Activated CD4-positive, CD25-positive, alpha-beta regulatory T cell (primary cell): ENCODE results near the gene SH2D6.

Source experiments
- DNase-seq, 4 experiments: peaks; one replicate each; lab custom pipeline; 2025; lab: John Stamatoyannopoulos, UW

Gene SH2D6

DNA sequence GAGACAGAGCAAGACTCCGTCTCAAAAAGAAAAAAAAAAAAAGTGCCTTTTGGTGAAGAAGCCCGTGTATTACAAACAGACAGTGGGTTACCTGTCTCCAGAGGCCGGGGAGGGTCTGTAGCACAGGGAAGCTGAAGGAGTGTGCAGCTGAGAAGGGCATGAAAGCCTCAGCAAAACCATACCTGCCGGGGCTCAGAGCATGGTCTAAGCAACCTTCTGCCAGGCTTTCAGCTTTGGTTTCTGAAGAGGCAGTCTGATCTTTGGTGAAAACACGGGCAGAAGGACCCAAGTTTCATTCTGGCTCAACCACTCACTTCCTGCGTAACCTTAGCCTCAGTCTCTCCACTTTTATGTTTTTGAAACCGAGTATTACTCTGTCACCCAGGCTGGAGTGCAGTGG, 21.5 kb downstream of the SH2D6 start:
- DNase-seq: no peak

DNA sequence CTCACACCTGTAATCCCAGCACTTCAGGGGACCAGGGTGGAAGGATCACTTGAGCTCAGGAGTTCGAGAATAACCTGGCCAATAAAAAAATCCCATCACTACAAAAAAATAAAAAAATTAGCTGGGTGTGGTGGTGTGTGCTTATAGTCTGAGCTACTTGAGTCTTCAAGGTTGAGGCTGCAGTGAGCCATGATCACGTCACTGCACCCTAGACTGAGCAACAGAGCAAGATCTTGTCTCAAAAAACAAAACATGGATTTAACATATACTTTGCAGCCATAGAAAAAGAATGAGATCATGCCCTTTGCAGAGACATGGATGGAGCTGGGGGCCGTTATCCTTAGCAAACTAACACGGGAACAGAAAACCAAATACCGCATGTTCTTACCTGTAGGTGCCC, 22.2 kb downstream of the SH2D6 start:
- no peak for DNase-seq

DNA sequence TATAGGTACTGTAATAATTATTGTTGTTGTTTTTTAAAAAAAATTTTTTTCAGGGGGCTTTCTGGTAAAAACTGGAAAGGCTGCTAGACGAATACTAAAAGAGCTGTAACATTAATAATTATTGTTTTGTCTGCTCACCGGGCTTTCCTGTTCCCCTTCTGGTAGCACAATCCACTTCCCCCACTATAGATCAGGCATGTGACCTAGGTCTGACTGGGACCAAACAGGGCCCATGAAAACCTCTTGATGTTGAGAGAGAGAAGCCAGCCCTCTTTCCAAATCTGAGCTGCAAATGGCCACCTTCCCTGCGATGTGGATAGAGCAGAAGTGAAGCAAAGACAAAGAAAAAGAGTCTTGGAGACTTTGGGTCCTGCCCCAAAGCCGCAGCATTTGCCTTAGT, 23.4 kb downstream of the SH2D6 start:
- DNase-seq: no peak

DNA sequence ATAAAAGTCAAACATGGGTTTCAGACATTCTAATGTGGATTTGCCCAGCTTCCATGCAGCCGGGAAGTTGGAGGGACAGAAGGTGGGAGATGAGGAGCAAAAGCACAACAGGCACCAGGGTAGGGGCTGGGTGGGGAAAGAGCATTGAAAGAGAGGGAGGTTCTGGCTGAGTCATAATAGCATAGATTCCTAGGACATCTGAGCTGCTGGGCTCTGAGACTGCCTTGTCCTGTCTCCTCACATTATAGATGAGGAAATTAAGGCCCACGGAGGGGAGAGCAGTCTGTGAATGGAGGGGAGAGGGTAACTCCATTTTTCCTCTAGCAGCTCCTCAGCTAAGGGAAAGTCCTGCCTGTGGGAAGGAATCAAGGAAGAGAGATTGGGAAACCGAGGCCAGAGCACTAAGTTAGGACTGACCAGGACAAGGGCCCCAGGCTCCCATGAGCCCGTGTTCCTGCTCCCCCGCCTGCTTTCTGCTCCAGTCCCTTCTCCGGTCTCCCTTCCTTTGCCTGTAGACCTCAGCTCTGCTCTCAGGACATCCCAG, 26.2 kb downstream of the SH2D6 start:
- DNase-seq: no peak

DNA sequence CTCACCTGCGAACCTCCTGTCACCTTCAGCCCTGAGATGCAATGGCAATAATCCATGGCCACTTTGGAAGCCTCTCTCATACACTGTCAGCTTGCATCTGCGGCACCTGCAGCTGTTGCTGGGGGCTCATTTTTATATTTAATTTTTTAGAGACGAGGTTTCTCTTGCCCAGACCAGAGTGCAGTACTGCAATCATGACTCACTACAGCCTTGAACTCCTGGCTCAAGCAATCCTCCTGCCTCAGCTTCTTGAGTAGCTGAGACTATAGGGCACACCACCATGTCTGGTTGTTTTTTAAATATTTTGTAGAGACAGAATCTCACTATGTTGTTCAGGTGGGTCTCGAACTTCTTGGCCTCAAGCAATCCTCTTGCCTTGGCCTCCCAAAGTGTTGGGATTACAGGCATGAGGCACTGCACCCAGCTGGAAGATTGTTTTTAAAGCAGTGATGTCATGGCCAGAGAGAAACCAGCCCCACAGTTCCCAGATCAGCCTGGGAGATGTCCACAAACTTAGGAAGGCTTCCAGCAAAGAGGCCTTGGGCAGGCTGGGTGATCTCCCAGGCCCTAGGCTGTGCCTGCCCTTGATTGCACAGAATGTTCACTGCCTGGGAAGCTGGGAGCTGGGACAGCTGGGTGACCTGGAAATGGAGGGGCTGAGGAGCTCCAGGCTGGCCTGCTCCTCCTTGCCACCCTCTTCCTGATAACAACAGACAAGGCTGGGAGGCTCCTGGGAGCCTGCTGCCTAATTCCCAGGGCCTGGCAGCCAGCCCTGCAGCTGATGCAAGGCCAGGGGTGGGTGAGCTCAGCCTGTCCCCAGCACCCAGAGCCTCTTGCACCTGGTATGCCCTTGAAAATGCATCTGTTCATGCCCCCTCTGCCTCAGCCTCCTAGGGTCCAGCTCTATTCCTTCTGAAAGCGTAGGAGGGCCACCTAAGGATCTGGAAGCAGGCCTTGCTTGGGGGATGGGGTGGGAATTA, 27.1 kb downstream of the SH2D6 start:
- DNase-seq: no peak

DNA sequence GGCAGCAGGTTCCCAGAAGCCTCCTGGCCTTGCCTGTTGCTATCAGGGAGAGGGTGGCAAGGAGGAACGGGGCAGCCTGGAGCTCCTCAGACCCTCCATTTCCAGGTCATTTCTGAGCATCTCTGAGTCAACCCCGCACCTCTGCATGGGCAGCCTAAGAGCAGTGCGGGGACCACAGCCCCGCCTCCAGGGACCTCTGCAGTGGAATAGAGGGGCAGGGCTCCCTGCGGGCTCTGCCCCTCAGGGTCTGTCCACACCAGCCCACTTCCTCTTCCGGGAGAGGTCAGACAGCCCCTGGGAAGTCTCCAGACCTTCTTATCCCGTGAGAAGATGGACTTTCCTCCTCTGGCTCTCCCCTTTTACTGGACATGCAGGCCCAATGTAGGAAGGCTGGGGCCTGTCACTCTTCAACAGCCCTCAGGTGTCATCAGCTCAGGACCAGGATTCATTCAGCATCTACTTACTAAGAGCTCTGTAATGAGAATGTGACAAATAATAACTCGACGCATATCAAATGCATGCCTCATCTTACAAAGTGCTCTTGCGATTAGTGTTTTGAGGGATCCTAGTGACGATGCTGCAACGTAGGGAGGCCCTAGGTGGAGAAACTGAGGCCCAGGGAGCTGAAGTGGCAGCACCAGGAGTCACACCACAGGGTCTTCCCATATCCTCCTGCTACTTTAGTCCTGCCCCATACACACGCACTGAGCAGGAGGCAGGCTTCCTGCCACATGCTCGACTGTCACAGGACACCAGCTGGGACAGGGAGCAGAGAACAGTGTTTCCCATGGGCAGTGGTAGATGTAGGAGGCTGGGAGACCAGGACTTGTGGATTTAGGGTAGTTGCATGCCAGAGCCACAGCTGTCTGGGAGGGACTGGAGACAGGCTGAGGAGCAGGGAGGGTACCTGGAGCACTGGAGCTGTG, 28.0 kb downstream of the SH2D6 start:
- DNase-seq: no peak

DNA sequence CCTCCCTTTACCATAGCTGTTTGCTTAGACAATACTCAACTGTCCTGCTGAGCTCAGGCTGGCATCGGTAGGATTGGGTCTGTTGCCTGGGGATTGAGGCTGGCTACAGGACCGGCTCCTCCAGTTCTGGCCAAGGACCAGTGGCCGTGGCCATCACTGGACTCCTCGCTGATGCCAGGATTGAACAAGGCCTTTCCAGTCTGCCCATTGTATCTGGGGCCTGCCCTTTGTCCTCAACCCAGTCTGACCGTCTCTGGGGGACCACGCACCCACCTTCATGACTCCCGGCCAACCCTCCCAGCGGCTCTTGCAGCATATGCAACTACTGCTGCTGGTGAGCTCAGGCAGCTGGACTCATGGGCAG, 28.7 kb downstream of the SH2D6 start:
- DNase-seq: no peak

DNA sequence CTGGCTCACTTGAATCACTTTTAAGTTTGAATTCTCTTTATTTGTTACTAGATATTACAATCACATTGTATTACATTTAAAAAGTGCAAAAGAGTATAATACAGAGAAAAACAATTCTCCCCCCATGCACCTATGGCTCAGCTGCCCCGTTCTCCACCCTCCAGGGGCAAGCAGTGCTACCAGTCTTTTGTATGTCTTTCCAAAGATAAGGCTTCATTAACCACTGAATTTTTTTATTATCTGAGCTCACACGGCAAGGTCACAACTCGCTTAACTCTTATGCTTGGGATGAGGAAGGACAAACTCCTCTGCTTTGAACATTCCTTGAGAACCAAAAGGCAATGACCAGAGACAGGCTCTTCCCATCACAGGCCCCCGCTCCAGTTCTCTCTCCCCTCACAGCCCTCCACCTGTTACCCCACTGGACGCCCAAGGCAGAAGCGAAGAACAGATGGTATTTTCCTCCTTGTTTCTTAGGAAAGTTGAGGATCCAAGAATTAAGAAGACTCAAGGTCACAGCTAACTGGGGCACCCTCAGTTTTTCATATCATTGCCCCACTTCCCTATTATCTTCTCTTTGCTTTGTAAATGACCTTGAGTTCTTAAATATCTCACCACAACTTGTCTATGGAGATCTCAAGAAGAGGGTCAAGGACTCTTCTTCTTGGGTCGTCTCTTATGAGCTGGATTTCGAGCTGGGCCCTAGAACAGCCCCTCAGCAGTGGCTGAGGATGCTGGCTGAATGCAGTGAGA, 30.1 kb downstream of the SH2D6 start:
- DNase-seq: no peak

DNA sequence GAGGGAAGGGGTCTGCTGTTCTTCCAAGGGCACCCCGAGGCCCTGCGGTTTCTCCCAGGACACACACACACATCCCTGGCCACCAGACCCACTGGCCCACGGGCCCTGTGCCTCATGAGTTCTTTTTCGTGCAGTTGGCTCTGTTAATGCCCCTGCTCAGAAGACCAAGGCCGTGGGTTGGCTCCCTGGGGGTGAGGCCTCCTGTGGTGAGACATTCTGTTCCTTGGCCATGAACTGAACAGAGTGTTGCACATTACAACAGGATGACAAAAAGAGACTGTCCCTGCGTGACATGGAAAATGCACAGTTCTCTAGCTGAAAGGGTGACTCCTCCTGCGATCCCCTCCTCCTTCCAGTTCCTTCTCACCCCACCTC, 30.7 kb downstream of the SH2D6 start:
- DNase-seq: no peak

DNA sequence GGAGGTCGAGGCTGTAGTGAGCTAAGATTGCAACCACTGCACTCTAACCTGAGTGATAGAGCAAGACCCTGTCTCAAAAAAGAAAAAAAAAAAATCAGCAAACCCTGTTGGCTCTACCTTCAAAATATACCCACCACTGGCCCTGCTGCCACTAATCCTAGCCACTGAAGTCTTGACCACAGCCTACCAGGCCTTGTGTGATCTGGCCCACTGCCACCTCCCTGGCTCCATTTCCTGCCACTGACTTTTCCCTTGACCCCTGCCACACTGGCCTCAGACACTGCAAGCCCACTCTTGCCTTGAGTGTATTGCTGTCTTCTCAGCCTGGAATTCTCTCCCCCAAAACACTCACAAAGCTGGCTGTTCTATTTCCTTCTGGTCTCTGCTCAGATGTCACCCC, 33.7 kb downstream of the SH2D6 start:
- no peak for DNase-seq

DNA sequence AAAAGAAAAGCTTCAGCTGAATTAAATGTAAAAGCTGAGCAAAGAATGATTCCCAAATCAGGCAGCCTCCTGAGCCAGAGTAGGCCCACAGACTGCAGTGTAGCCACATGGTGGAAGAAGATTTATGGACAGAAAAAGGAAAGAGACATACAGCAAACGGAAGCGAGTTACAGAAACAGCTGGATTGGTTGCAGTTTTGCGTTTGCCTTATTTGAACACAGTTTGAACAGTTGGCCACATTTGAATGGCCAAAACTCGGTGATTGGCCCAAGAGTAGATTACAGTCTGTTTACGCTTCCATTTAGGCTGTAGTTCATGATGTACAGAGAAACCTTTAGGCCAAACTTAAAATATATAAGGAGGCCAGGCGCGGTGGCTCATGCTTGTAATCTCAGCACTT, 35.1 kb downstream of the SH2D6 start:
- DNase-seq: no peak

DNA sequence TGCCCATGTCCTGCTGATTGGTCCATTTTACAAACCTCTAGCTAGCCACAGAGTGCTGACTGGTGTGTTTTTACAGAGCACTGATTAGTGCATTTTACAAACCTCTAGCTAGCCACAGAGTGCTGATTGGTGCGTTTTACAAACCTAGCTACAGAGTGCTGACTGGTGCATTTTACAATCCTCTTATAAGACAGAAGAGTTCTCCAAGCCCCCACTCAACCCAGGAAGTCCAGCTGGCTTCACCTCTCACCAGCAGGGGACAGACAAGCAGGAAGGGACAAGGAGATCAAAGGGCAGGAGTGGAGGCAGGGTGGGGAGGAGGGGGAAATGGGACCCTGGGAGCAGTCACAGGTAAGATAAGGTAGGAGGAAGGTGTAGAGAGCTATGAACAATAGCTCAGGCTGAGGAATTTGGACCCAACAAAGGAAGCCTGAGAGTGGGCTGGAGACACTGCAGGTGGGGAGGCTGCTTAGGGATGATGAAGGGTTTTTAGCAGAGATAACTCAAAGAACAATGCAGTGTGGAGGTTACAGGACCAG, 37.1 kb downstream of the SH2D6 start:
- DNase-seq: no peak

DNA sequence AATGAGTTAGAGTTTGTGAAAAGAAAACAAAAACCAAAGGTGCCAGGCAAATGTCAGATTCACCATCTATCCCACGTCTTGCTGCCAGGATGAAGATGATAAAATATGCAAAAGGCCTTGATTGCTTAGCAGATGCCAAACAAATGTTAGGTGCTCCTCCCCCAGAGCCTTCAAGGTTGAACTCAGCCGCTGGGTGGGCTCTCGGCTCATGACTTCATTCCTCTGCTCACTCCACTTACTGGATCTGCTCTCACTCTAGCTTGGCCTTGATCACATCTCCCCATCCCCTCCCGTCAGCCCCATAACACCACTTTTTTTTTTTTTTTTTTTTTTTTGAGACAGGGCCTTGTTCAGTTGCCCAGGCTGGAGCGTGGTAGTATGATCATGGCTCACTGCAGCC, 38.5 kb downstream of the SH2D6 start:
- no peak for DNase-seq

DNA sequence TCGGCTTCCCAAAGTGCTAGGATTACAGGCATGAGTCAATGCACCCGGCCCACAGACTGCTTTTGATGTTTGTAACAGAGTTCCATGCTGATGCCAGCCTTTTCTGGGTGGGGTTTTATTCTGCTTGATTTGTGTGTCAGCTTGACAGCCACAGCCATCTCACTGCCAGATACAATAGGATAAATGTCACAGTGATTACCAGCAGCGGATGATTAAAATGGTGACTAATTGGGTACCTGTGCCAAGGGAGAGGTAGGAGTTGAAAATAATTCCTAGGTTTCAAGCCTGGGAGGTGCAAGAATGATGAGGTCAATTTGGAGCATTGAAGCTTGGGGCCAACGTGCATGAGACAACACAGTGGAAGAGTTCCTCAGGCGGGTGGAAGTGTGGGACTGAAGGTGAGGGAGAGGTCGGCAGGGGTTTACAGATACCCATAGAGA, 39.4 kb downstream of the SH2D6 start:
- DNase-seq: no peak

DNA sequence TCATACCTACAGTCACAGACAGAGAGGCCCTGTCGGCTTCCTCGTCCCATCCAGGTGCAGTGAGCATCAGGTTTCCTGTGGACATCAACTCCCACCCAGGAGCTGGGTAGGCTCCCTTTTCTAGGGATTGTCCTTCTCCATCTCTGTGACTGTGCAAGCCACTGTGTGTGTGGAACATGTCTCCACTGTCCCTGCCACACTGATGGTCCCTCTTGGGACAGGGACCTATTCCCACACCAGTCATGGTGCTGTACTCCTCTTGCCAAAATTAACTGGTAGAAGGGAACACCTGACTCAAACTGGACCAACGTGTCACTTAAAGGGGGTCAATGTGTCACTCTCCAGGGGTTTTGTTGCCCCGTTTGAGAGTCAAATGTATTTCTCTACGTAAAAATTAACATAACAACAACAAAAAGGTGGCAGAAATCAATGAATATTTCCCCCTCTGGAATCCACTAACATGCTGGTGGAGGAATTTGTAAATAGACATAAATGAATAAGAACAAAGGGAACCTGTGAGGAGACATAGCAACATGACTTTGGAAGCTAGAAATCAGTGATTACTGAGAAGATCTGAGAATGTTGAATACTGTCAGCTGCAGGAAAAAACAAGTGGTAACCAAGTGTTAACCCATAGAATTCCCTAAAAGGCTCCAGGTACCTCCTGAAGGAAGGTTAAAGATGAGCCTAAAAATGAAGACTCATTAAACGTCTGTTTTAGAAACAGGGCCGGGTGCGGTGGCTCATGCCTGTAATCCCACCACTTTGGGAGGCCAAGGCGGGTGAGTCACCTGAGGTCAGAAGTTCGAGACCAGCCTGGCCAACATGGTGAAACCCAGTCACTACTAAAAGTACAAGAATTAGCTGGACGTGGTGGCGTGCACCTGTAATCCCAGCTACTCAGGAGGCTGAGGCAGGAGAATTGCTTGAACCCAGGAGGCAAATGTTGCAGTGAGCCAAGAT, 40.4 kb downstream of the SH2D6 start:
- DNase-seq: no peak

DNA sequence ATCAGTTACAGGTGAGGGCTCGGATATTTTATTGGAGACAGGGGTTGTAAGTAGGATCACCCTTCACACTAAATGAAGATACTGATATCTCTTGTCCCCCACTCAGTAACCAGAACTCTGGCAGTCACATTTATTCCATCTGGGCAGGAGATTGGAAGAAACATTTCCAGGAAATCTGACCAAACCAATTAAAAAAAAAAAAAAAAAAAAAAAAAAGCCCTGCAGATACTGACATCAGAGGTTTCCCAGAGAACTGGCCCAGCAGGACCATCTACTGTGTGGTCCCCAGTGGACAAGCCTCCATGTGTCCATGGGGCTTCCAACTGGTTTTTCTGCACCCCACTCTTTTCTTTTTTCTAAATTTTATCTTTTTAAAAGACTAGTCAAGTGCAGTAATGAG, 41.3 kb downstream of the SH2D6 start:
- no peak for DNase-seq

DNA sequence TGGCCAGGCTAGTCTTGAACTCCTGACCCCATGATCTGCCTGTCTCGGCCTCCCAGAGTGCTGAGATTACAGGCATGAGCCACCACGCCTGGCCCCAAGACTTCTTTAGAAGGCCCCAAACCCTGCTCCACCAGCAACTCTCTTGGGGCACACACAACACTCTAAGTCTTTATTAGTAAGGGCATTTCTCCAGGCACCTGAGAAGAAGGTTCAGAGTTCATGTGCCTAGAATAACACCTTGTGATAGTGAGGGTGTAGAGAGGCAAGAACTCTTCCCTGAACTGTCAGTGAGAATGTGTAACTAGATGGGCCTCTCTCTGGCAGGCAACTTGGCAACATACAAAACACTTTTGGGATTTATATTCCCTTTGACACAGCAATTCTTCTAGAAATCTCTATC, 43.8 kb downstream of the SH2D6 start:
- DNase-seq: no peak

DNA sequence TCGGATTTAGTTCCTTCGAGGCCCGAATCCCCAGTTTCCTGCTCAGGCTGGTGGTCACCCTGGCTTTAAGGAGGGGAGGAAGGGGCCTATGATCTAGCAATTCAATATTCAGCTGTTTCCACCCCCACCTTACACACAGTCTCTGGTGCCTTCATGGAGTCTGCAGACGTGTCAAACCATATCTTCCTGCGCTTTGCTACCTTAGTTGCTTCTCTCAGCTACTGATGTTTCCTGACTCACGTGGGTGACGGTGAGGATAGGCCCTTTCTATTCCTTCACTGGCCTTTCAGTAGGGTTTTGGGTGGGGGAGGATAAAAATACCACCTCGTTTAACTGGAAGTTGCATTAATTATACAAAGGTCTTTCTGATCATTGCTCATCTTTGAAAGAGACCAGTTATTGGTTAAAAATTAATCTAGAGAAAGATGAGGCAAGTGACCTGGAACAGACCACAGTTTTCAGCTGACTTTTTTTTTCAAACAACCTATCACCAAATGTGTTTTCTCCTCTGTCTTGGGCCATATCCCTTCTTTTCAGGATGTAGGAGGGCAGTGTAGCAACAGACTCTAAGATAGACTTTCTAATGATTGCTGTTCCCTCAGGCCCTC, 49.7 kb downstream of the SH2D6 start:
- DNase-seq: no peak

DNA sequence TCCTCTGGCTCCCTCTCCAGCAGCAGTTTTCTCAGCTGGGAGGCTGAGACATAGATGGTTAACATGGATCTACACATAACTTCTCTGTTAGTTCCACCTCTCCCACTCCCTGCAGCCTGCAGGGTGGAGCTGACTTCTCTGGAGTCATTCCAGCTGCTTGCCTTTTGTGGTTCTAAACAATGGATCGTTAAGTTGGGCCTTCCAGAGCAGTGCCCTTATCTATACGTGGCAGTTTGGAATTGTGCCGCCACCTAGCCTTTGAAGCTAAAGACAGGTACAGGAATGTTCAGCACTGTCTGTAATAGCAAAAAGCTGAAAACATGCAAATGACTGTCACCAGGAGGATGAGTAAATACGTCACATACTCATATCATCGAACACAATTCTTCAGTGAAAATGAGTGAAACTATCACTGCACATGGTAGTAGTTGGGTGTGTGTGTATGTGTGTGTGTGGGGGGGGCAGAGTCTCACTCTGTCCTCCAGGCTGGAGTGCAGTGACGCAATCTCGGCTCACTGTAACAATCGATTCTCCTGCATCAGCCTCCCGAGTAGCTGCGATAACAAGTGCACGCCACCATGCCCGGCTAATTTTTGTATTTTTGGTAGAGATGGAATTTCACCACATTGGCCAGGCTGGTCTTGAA, 50.3 kb downstream of the SH2D6 start:
- no peak for DNase-seq
